ENCODE measurements around the gene SPCS3.
"Not testable (repeated sequence)": the region's sequence is repeated elsewhere in the genome, so short reads cannot be mapped to it uniquely, and the experiment has no call there.

The SPCS3 gene

GRCh38 chr4:176319704-176320339 is at the start of gene SPCS3:
TSS of gene SPCS3 (plus strand) at chr4:176319966. CDS start at chr4:176320077, 111 bp downstream.
- DNase-seq: peak; percentile 92

GRCh38 chr4:176270669-176271068 is 49.1 kb upstream of the SPCS3 start:
- no peak for DNase-seq

- DNase-seq: no peak
These were observed 48.0 kb upstream of the SPCS3 start for GRCh38 chr4:176271749-176272148.

- no peak for DNase-seq
These were observed 47.0 kb upstream of the SPCS3 start for GRCh38 chr4:176272799-176273198.

GRCh38 chr4:176273736-176274135 is 46.0 kb upstream of the SPCS3 start:
- no peak for DNase-seq

- no peak for DNase-seq
These were observed 45.3 kb upstream of the SPCS3 start for GRCh38 chr4:176274441-176274840.

GRCh38 chr4:176276710-176277109 is 43.1 kb upstream of the SPCS3 start:
- no peak for DNase-seq

GRCh38 chr4:176277162-176277904 is 42.4 kb upstream of the SPCS3 start:
- no peak for DNase-seq

GRCh38 chr4:176279560-176279959 is 40.2 kb upstream of the SPCS3 start:
- DNase-seq: not testable (repeated sequence)

- DNase-seq: no peak
These were observed 33.0 kb upstream of the SPCS3 start for GRCh38 chr4:176286728-176287127.

GRCh38 chr4:176287546-176287945 is 32.2 kb upstream of the SPCS3 start:
- no peak for DNase-seq

- no peak for DNase-seq
These were observed 31.7 kb upstream of the SPCS3 start for GRCh38 chr4:176288020-176288419.

GRCh38 chr4:176289561-176289960 is 30.2 kb upstream of the SPCS3 start:
- DNase-seq: no peak

- DNase-seq: no peak
These were observed 29.2 kb upstream of the SPCS3 start for GRCh38 chr4:176290520-176290919.

GRCh38 chr4:176291748-176292147 is 28.0 kb upstream of the SPCS3 start:
- no peak for DNase-seq

GRCh38 chr4:176292920-176293319 is 26.8 kb upstream of the SPCS3 start:
- no peak for DNase-seq

GRCh38 chr4:176293660-176294059 is 26.1 kb upstream of the SPCS3 start:
- no peak for DNase-seq

GRCh38 chr4:176295907-176296306 is 23.9 kb upstream of the SPCS3 start:
- DNase-seq: not testable (repeated sequence)

GRCh38 chr4:176298664-176299063 is 21.1 kb upstream of the SPCS3 start:
- DNase-seq: no peak

GRCh38 chr4:176300036-176300435 is 19.7 kb upstream of the SPCS3 start:
- no peak for DNase-seq

- no peak for DNase-seq
These were observed 19.2 kb upstream of the SPCS3 start for GRCh38 chr4:176300565-176300964.

- DNase-seq: no peak
These were observed 17.2 kb upstream of the SPCS3 start for GRCh38 chr4:176302283-176303275.

GRCh38 chr4:176303938-176304337 is 15.8 kb upstream of the SPCS3 start:
- DNase-seq: no peak

All from activated CD4-positive, alpha-beta T cell treated with anti-CD3 and anti-CD28 coated beads for 1 hour (primary cell).